ENCODE results near the gene GSDME.
A peak's percentile ranks its signal among the peaks of the same experiment; 100 is the strongest.

GSDME gene

GRCh38 chr7:24755541-24756407 is 1.5 kb downstream of the GSDME start:
- DNase-seq (ENCODE audit: low spot score), result peak; percentile 85
- TF ChIP-seq, protein P1, sequence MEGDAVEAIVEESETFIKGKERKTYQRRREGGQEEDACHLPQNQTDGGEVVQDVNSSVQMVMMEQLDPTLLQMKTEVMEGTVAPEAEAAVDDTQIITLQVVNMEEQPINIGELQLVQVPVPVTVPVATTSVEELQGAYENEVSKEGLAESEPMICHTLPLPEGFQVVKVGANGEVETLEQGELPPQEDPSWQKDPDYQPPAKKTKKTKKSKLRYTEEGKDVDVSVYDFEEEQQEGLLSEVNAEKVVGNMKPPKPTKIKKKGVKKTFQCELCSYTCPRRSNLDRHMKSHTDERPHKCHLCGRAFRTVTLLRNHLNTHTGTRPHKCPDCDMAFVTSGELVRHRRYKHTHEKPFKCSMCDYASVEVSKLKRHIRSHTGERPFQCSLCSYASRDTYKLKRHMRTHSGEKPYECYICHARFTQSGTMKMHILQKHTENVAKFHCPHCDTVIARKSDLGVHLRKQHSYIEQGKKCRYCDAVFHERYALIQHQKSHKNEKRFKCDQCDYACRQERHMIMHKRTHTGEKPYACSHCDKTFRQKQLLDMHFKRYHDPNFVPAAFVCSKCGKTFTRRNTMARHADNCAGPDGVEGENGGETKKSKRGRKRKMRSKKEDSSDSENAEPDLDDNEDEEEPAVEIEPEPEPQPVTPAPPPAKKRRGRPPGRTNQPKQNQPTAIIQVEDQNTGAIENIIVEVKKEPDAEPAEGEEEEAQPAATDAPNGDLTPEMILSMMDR (IDR thresholded peaks at IDR 0.05; ENCODE audit: extremely low read depth, insufficient read depth, missing control alignments), result no peak
- in situ Hi-C loops (cut with MboI; ENCODE audit: low pct_unique_long_range_greater_than_20kb, low sequenced_read_pairs, unreplicated experiment), result no loop called here

GRCh38 chr7:24754906-24755506 is 2.3 kb downstream of the GSDME start:
- TF ChIP-seq, protein P1 (IDR thresholded peaks at IDR 0.05; ENCODE audit: extremely low read depth, insufficient read depth, missing control alignments), result no peak
- in situ Hi-C loops (cut with MboI; ENCODE audit: low pct_unique_long_range_greater_than_20kb, low sequenced_read_pairs, unreplicated experiment), result no loop called here
- DNase-seq (ENCODE audit: low spot score), result peak; percentile 58

DNA sequence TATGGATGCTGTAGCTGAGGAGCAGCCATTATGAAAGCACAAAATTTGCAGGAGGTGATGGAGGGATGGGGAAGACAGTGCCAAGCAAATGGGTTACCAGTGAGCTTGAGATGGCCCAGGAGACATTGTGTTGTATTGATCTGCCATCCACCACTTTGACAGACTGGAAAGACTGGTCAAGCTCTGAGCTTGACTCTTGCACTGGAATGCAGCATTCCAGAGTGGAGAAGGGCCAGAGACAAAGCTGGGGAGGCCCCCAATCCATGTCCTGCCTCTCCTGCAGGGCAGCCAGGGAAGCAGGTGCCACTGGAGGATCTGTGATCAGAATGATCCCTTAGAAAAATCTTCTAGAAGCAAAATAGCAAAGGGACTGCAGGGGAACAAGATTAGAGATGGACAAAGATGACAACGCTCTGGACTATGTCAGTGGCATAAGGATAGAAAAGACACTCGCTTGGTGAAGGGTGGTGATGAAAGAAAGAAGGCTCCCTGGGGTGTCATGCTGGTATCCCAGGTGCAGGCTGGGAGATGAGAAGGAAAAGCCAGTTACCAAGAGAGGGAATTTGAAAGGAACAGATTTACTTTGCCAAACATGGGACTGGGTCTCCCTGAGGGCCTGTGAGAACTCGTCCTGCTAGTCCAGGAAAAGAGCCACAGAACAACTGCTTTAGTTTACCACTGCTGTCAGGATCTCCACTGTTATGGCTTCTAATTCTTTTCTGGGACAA is 5.0 kb downstream of the GSDME start:
- no peak for DNase-seq (ENCODE audit: low spot score)
- TF ChIP-seq, protein P1 (IDR thresholded peaks at IDR 0.05; ENCODE audit: extremely low read depth, insufficient read depth, missing control alignments), result no peak
- in situ Hi-C loops (cut with MboI; ENCODE audit: low pct_unique_long_range_greater_than_20kb, low sequenced_read_pairs, unreplicated experiment), result no loop called here

GRCh38 chr7:24751484-24751883 is 5.8 kb downstream of the GSDME start:
- no peak for DNase-seq (ENCODE audit: low spot score)
- TF ChIP-seq, protein P1 (IDR thresholded peaks at IDR 0.05; ENCODE audit: extremely low read depth, insufficient read depth, missing control alignments), result no peak
- in situ Hi-C loops (cut with MboI; ENCODE audit: low pct_unique_long_range_greater_than_20kb, low sequenced_read_pairs, unreplicated experiment), result no loop called here

DNA sequence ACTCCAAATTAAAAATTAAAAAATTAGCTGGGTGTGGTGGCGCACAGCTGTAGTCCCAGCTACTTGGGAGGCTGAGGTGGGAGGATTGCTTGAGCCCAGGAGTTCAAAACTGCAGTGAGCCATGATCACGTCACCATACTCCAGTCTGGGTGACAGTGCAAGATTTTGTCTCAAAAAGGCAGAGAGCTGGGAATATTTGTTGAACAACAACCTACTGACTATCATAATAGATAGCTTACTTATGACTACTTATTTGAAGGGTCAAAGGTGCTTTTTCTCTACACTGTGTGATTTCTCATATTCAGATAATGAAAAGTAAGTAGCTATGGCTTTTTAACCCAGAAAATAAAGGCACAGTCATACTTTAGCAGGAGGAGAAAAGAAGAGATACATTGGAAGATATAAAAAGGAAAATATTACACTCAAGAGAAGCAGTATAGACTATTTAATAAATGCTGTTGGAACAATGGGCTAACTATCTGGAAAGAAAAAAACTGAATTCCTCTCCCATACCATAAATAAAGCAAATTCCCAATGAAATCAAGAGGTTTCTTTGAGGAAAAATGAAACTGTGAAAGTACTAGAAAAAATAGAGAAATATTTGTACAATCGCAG is 6.7 kb downstream of the GSDME start:
- in situ Hi-C loops (cut with MboI; ENCODE audit: low pct_unique_long_range_greater_than_20kb, low sequenced_read_pairs, unreplicated experiment), result no loop called here
- TF ChIP-seq, protein P1 (IDR thresholded peaks at IDR 0.05; ENCODE audit: extremely low read depth, insufficient read depth, missing control alignments), result no peak
- DNase-seq (ENCODE audit: low spot score), result no peak

- DNase-seq (ENCODE audit: low spot score), result no peak
- in situ Hi-C loops (cut with MboI; ENCODE audit: low pct_unique_long_range_greater_than_20kb, low sequenced_read_pairs, unreplicated experiment), result no loop called here
- TF ChIP-seq, protein P1 (IDR thresholded peaks at IDR 0.05; ENCODE audit: extremely low read depth, insufficient read depth, missing control alignments), result no peak
Observed at GRCh38 chr7:24748521-24748920, 8.7 kb downstream of the GSDME start.
